Kidney epithelial cell (primary cell): ENCODE data around the gene ABCG1. TPM values are rescaled to one million over a fixed set of nuclear protein-coding genes. Genes with fewer than 3 reads are reported as not detected.

Experiments used
- DNase-seq: peaks from one replicate; pipeline ENCODE4 v3.0.0-alpha.2; 2010; ENCODE audit warnings: low read depth
- H3K27me3 ChIP-seq: 2 replicates; pipeline ENCODE4 v1.6.0; 2011; ENCODE audit warnings: low read length; ENCODE audit not compliant: control insufficient read depth, insufficient read depth
- H3K36me3 ChIP-seq: 2 replicates; pipeline ENCODE4 v1.5.1; 2011; ENCODE audit warnings: low read length; ENCODE audit not compliant: control insufficient read depth, insufficient read depth
- H3K4me3 ChIP-seq: 2 replicates; pipeline ENCODE4 v1.5.1; 2011; ENCODE audit warnings: low read depth, mild to moderate bottlenecking, control low read depth, low read length
- CTCF ChIP-seq: IDR thresholded peaks from 2 replicates; pipeline ENCODE4 v1.5.1; 2011; ENCODE audit warnings: mild to moderate bottlenecking, moderate library complexity, low read length, control low read depth, inconsistent platforms; ENCODE audit not compliant: insufficient read depth, poor library complexity, severe bottlenecking
- total RNA-seq: library from RNA; depleted of rRNA; stranded (reverse); fragments of >200 nt; gene quantifications from 2 replicates; pipeline ENCODE4 v1.2.3, GENCODE V29; 2015

The ABCG1 gene
- total RNA-seq, 1 donor from 2014 or later, result 3.6 TPM

GRCh38 chr21:42264245-42265195 lies 45.6 kb downstream of the ABCG1 start:
- no peak for TF ChIP-seq CTCF
- Histone ChIP-seq H3K36me3 (no peaks in the 10 kb centered on the region), H3K4me3 (no peak overlapping the region), H3K27me3 (peaks cover 14% of the 10 kb centered on the region)
- no peak for DNase-seq

- peaks cover 10% of the 10 kb centered on the region for H3K27me3 ChIP-seq
- TF ChIP-seq CTCF, result no peak
- no peaks in the 10 kb centered on the region for H3K36me3 ChIP-seq
- H3K4me3 ChIP-seq, result no peak overlapping the region
- no peak for DNase-seq
Measured at GRCh38 chr21:42265231-42265812, 46.4 kb downstream of the ABCG1 start.

GRCh38 chr21:42266971-42267556 lies 48.1 kb downstream of the ABCG1 start:
- TF ChIP-seq CTCF, result no peak
- DNase-seq, result no peak

GRCh38 chr21:42269386-42269785 lies 50.4 kb downstream of the ABCG1 start:
- no peak overlapping the region for H3K4me3 ChIP-seq
- H3K27me3 ChIP-seq, result no peaks in the 10 kb centered on the region
- DNase-seq, result no peak
- TF ChIP-seq CTCF, result no peak
- no peaks in the 10 kb centered on the region for H3K36me3 ChIP-seq

More at GRCh38 chr21:42266971-42267556, 48.1 kb downstream of the ABCG1 start:
- no peaks in the 10 kb centered on the region for H3K36me3 ChIP-seq
- H3K4me3 ChIP-seq, result no peak overlapping the region
- H3K27me3 ChIP-seq, result peaks cover 4% of the 10 kb centered on the region

- TF ChIP-seq CTCF, result no peak
- Histone ChIP-seq H3K36me3 (no peaks in the 10 kb centered on the region), H3K27me3 (no peaks in the 10 kb centered on the region), H3K4me3 (no peak overlapping the region)
- no peak for DNase-seq
Measured at GRCh38 chr21:42271065-42271464, 52.1 kb downstream of the ABCG1 start.
